Esophagus squamous epithelium (tissue), 4 donors: ENCODE data around the gene GPER1.

Source experiments
- CTCF ChIP-seq, 6 experiments: fragments of 450-650 bp in 4 of 6; fragments of 200-600 bp in 2 of 6; sonication (generic) in 2 of 6; IDR thresholded peaks; one replicate each; pipeline ENCODE4 v1.5.1; 2016 to 2019; ENCODE audit warnings: antibody characterized with exemption in 6 of 6, mild to moderate bottlenecking in 4 of 6, moderate library complexity in 4 of 6
- POLR2A ChIP-seq, 4 donors: fragments of 450-650 bp; IDR thresholded peaks; one replicate each; pipeline ENCODE4 v1.6.1; 2017; ENCODE audit warnings: antibody characterized with exemption in 4 of 4, mild to moderate bottlenecking in 4 of 4, moderate library complexity in 3 of 4

- TF ChIP-seq POLR2A (IDR thresholded peaks at IDR 0.05) (no peak), CTCF (IDR thresholded peaks at IDR 0.05) (no peak)
These were observed 5.9 kb upstream of the GPER1 start for GRCh38 chr7:1081931-1082401.
